ENCODE results near the gene PPP2R2C. TPM values are rescaled to one million over a fixed set of nuclear protein-coding genes. Genes with fewer than 3 reads are reported as not detected.

Gene PPP2R2C
- total RNA-seq, 1 experiment from 2014 or later: 9.5 TPM

DNA sequence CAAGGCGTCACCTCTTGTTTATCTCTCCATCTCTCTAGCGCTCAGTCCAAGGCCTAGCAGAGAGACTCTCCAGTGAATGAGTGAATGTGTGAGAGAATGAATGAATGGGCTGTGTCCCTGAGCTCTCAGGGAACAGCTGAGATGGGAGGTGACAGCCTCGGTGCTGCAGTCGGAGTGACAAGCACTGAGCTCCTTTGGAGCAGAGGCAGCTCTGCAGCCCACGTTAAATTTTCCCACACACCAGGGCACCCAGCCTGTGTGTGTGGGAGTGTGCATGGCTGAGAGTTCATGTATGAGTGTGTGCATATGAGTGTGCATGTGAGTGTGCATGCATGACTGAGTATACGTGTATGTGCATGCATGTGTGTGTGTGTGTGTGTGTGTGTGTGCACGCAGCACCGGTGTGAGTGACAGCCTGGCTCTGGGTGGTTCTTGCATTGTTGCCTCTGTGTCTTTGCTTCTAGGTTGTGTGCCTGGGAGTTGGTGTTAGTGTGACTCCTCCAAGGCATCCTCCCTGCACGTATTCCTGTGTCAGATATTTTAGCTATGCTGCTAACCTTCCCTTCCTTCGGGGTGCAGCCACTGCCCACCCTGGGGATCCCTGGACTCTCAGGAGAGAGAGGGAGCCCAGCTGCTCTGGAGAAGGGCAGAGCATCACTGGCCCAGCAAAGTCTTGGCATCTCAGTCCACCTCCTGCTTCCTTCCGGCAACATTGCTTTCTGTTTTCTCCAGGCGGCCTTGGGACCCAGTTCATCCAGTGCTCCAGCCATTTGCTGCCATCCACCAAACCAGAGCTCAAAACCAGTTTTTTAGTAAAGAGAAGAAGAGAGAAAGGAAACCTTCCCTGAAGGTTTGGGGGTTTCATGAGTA is 98.6 kb downstream of the PPP2R2C start:
- DNase-seq: no peak
- Histone ChIP-seq H4K20me1 (ENCODE audit: low read length) (no peaks in the 10 kb centered on the region), H3K4me3 (ENCODE audit: low read length) (no peak overlapping the region), H3K36me3 (ENCODE audit: low read depth, low read length) (no peaks in the 10 kb centered on the region), H3K27me3 (ENCODE audit: low read length) (no peaks in the 10 kb centered on the region), H3K27ac (ENCODE audit: low read length) (no peak overlapping the region), H3F3A (ENCODE audit: low read length, unreplicated experiment) (no peaks in the 10 kb centered on the region), H3K79me2 (ENCODE audit: low read length) (no peaks in the 10 kb centered on the region), H3K9me2 (replicated peaks; ENCODE audit: low read length) (no peaks in the 10 kb centered on the region), H3K9me3 (ENCODE audit: low read length) (no peaks in the 10 kb centered on the region), H3K4me1 (ENCODE audit: insufficient read depth, low read length) (no peaks in the 10 kb centered on the region), H2AFZ (ENCODE audit: low read length) (no peak overlapping the region), H3K9ac (ENCODE audit: low read length) (no peak overlapping the region), H3K4me2 (ENCODE audit: low read length) (no peak overlapping the region)
- intact Hi-C loops (cut with micrococcal nuclease): no loop called here
- TF ChIP-seq EZH2 (IDR thresholded peaks at IDR 0.05; ENCODE audit: low read length, unreplicated experiment): no peak
- no peak for TF ChIP-seq EZH2phosphoT487 (IDR thresholded peaks at IDR 0.05; ENCODE audit: borderline replicate concordance, low read length)
- TF ChIP-seq CTCF (conservative IDR thresholded peaks at IDR 0.05; ENCODE audit: low read depth, low read length): no peak
- ATAC-seq: no peak
- POLR2A ChIA-PET (ENCODE audit: unreplicated experiment): interaction anchor here (0.6 kb wide), 1 partner anchor 46 kb away, joined by 3 read pairs; no protein-coding TSS in a partner anchor
- BruUV-seq (replicated peaks): no TSS peak
- CTCF ChIA-PET: interaction anchor here (0.7 kb wide), 1 partner anchor 30 kb away, joined by 4 read pairs; no protein-coding TSS in a partner anchor

- ATAC-seq (no peak), DNase-seq (peak; percentile 38)
- no peak overlapping the region for H2AFZ ChIP-seq (ENCODE audit: low read length)
- no peak overlapping the region for H3K4me2 ChIP-seq (ENCODE audit: low read length)
- intact Hi-C loops (cut with micrococcal nuclease): no loop called here
- H4K20me1 ChIP-seq (ENCODE audit: low read length): no peaks in the 10 kb centered on the region
- no peaks in the 10 kb centered on the region for H3K9me2 ChIP-seq (replicated peaks; ENCODE audit: low read length)
- no peaks in the 10 kb centered on the region for H3F3A ChIP-seq (ENCODE audit: low read length, unreplicated experiment)
- H3K4me3 ChIP-seq (ENCODE audit: low read length): no peak overlapping the region
- no peaks in the 10 kb centered on the region for H3K79me2 ChIP-seq (ENCODE audit: low read length)
- no peaks in the 10 kb centered on the region for H3K9me3 ChIP-seq (ENCODE audit: low read length)
- no peaks in the 10 kb centered on the region for H3K27me3 ChIP-seq (ENCODE audit: low read length)
- POLR2A ChIA-PET (ENCODE audit: unreplicated experiment): interaction anchor here (0.6 kb wide), 1 partner anchor 47 kb away, joined by 3 read pairs; no protein-coding TSS in a partner anchor
- H3K4me1 ChIP-seq (ENCODE audit: insufficient read depth, low read length): no peaks in the 10 kb centered on the region
- H3K9ac ChIP-seq (ENCODE audit: low read length): no peak overlapping the region
- H3K27ac ChIP-seq (ENCODE audit: low read length): no peak overlapping the region
- H3K36me3 ChIP-seq (ENCODE audit: low read depth, low read length): no peaks in the 10 kb centered on the region
- CTCF ChIA-PET: interaction anchor here (0.7 kb wide), 1 partner anchor 29 kb away, joined by 4 read pairs; no protein-coding TSS in a partner anchor
- no peak for TF ChIP-seq EZH2 (IDR thresholded peaks at IDR 0.05; ENCODE audit: low read length, unreplicated experiment)
- TF ChIP-seq EZH2phosphoT487 (IDR thresholded peaks at IDR 0.05; ENCODE audit: borderline replicate concordance, low read length): no peak
- no peak for TF ChIP-seq CTCF (conservative IDR thresholded peaks at IDR 0.05; ENCODE audit: low read depth, low read length)
- no TSS peak for BruUV-seq (replicated peaks)
Observed at GRCh38 chr4:6372649-6373525, 99.5 kb downstream of the PPP2R2C start.

Data from PC-3 (cell line).